ENCODE results near the gene ENHO.

DNA sequence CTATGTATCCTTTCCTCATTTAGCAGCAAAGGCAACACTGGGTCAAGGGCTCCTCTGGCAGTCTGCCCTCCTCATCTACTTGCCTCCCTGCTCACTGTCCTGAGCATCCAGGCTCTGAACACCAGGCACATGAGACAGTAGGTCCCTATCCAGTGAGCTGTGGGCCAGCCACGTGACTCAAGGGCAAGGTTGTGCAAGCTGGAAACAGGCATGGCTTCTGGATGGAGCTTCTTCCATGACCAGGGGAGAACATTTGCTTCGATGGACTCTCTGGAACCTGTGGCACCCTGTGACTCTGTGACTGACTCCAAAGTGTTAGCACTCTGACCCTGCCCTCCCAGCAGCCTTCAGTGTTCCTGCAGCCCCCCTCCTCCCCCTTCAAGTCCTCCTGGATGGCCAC lies 31.2 kb downstream of the ENHO start:
- TF ChIP-seq, protein P1, sequence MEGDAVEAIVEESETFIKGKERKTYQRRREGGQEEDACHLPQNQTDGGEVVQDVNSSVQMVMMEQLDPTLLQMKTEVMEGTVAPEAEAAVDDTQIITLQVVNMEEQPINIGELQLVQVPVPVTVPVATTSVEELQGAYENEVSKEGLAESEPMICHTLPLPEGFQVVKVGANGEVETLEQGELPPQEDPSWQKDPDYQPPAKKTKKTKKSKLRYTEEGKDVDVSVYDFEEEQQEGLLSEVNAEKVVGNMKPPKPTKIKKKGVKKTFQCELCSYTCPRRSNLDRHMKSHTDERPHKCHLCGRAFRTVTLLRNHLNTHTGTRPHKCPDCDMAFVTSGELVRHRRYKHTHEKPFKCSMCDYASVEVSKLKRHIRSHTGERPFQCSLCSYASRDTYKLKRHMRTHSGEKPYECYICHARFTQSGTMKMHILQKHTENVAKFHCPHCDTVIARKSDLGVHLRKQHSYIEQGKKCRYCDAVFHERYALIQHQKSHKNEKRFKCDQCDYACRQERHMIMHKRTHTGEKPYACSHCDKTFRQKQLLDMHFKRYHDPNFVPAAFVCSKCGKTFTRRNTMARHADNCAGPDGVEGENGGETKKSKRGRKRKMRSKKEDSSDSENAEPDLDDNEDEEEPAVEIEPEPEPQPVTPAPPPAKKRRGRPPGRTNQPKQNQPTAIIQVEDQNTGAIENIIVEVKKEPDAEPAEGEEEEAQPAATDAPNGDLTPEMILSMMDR (IDR thresholded peaks at IDR 0.05): no peak
- no peak for TF ChIP-seq EZH2 (IDR thresholded peaks at IDR 0.05; ENCODE audit: borderline replicate concordance, insufficient read depth, low read depth, low read length, poor library complexity, severe bottlenecking)

Data from B cell (primary cell).